Nephron progenitor cell (in vitro differentiated cells): ENCODE results near the gene CRYBG2.

Experiments
- DNase-seq: peaks from one replicate; pipeline ENCODE4 v3.0.0; 2021
- H3K27ac Mint-ChIP-seq: 2 replicates; pipeline ENCODE4 v1.8.0; 2021; ENCODE audit warnings: mild to moderate bottlenecking, moderate library complexity, mixed read lengths
- H3K27me3 Mint-ChIP-seq: 2 replicates; pipeline ENCODE4 v1.8.0; 2021; ENCODE audit warnings: mild to moderate bottlenecking, low read depth, mixed read lengths; ENCODE audit not compliant: poor library complexity
- H3K36me3 Mint-ChIP-seq: 2 replicates; pipeline ENCODE4 v1.8.0; 2021; ENCODE audit warnings: low read depth, mixed read lengths
- H3K4me1 Mint-ChIP-seq: 2 replicates; pipeline ENCODE4 v1.8.0; 2021; ENCODE audit warnings: mixed read lengths
- H3K4me3 Mint-ChIP-seq: 2 replicates; pipeline ENCODE4 v1.8.0; 2021; ENCODE audit warnings: mild to moderate bottlenecking, moderate library complexity, mixed read lengths
- H3K9me3 Mint-ChIP-seq: 2 replicates; pipeline ENCODE4 v1.8.0; 2021; ENCODE audit warnings: mild to moderate bottlenecking, moderate library complexity, mixed read lengths
- TF ChIP-seq, protein P1 (sequence below): fragments of 200-600 bp; sonication (generic); IDR thresholded peaks from 2 replicates; pipeline ENCODE4 v1.5.0; 2021; ENCODE audit warnings: antibody characterized with exemption

Gene CRYBG2

DNA sequence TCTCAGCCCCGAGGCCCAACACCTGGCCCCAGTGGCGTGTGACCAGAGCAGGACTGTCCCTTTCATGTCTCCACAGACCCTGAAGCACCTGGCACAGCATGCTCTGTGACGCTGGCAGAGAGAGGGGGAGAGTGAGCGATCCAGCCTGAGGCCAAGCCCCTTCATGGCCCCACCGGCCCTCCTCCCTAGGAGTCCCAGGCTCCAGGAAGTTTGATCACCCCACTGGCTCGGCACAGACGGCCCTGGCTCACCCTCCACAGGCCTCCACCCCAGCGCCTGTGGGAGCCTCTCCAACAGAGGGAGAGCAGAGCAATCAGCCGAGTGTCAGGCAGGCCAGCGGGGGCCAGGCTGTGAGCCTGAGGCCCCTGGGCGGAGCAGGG is 63.1 kb downstream of the CRYBG2 start:
- peaks cover 83% of the 10 kb centered on the region for H3K4me1 Mint-ChIP-seq
- H3K36me3 Mint-ChIP-seq = peaks cover 19% of the 10 kb centered on the region
- H3K27me3 Mint-ChIP-seq = no peaks in the 10 kb centered on the region
- TF ChIP-seq, protein P1, sequence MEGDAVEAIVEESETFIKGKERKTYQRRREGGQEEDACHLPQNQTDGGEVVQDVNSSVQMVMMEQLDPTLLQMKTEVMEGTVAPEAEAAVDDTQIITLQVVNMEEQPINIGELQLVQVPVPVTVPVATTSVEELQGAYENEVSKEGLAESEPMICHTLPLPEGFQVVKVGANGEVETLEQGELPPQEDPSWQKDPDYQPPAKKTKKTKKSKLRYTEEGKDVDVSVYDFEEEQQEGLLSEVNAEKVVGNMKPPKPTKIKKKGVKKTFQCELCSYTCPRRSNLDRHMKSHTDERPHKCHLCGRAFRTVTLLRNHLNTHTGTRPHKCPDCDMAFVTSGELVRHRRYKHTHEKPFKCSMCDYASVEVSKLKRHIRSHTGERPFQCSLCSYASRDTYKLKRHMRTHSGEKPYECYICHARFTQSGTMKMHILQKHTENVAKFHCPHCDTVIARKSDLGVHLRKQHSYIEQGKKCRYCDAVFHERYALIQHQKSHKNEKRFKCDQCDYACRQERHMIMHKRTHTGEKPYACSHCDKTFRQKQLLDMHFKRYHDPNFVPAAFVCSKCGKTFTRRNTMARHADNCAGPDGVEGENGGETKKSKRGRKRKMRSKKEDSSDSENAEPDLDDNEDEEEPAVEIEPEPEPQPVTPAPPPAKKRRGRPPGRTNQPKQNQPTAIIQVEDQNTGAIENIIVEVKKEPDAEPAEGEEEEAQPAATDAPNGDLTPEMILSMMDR = no peak
- peak overlapping the region; percentile 15 for H3K4me3 Mint-ChIP-seq
- DNase-seq = peak; percentile 9
- no peak overlapping the region for H3K27ac Mint-ChIP-seq
- H3K9me3 Mint-ChIP-seq = no peaks in the 10 kb centered on the region

GRCh38 chr1:26290122-26290881 is 63.6 kb downstream of the CRYBG2 start:
- Mint-ChIP-seq H3K9me3 (no peaks in the 10 kb centered on the region), H3K27me3 (no peaks in the 10 kb centered on the region), H3K36me3 (peaks cover 16% of the 10 kb centered on the region), H3K27ac (no peak overlapping the region), H3K4me1 (peaks cover 80% of the 10 kb centered on the region), H3K4me3 (peak overlapping the region; percentile 15)
- DNase-seq = peak; percentile 12
- TF ChIP-seq, protein P1 = no peak

DNA sequence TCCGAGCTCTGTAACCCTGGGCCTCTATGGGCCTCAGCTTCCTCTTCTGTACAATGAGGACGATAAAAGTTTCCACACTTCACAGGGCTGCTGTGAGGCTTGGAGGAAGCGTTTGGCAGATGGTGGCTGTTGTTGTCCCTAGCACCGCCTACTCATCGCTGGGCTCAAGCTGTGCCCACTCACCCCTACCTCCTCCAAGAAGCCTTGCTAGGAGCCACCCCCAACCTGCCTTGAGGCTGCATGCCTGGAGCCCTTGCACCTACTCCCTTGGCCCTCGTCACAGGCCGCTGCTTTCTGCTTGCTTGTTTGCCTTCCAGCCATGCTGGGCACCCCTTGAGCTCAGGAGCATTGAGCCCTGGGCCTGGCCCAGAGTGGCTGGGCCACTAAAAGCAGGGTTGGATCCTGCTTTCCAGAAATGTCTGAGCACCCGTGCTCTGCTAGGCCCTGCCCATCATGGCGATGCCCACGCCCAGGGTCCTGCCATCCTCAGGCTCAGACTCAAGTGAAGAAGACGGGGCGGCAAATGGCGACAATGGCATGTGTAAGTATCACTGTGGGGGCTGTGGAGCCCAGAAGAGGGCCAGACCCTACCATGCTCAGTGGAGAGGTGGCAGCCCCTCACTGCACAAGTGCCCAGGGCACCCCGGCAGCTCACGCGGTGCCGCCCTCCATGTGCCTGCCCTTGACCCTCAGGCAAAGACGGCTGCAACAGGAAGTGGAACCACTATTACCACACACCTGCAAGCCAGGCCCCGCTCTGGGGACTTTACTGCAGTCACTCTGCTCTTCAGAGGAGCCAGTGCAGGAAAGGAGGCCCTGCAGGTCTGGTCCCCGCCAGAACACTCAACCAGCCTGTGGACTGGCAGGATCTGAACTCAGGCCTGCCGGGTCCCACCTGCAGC is 64.5 kb downstream of the CRYBG2 start:
- H3K4me3 Mint-ChIP-seq = no peak overlapping the region

DNA sequence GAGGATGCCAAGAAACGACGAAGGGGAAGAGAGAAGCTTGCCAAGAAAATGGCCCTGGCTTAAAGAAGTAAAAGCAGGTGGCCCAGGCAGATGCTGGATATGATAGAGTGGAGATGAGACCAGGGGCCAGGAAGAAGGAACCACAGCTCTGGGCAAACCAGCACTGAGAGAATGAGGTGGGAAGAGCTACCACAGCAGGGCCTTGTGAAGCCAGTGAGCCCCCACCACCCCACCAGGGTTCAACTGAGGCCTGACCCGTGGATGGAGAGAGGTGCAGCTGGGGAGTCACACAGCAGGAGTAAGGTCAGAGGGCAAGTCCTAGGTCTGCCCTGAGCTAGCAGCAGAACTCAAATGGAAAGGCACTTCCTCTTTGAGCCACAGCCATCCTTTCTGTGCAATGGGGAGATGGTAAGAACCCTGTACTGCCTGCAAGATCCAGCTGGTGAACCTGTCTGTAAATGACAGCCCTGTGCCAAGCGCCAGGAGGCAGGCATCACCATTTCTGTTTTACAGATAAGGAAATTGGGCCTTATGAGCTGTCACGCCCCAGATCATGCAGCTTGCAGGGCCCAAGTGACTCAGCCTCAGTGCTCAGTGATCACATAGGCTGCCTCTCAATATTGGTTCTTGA is 65.5 kb downstream of the CRYBG2 start:
- Mint-ChIP-seq H3K27ac (no peak overlapping the region), H3K4me1 (peaks cover 76% of the 10 kb centered on the region), H3K36me3 (peaks cover 6% of the 10 kb centered on the region), H3K27me3 (no peaks in the 10 kb centered on the region), H3K4me3 (no peak overlapping the region), H3K9me3 (no peaks in the 10 kb centered on the region)
- TF ChIP-seq, protein P1 = no peak
- no peak for DNase-seq

More for the DNA sequence above, 64.5 kb downstream of the CRYBG2 start:
- DNase-seq = no peak
- no peak overlapping the region for H3K27ac Mint-ChIP-seq
- H3K27me3 Mint-ChIP-seq = no peaks in the 10 kb centered on the region
- H3K4me1 Mint-ChIP-seq = peaks cover 80% of the 10 kb centered on the region
- no peaks in the 10 kb centered on the region for H3K9me3 Mint-ChIP-seq
- TF ChIP-seq, protein P1 = no peak
- peaks cover 12% of the 10 kb centered on the region for H3K36me3 Mint-ChIP-seq

GRCh38 chr1:26287811-26288210 is 66.1 kb downstream of the CRYBG2 start:
- H3K4me1 Mint-ChIP-seq = peaks cover 78% of the 10 kb centered on the region
- no peaks in the 10 kb centered on the region for H3K27me3 Mint-ChIP-seq
- H3K36me3 Mint-ChIP-seq = peaks cover 2% of the 10 kb centered on the region
- no peaks in the 10 kb centered on the region for H3K9me3 Mint-ChIP-seq
- TF ChIP-seq, protein P1 = no peak
- no peak for DNase-seq
- no peak overlapping the region for H3K4me3 Mint-ChIP-seq
- no peak overlapping the region for H3K27ac Mint-ChIP-seq
